Inflammatory macrophage (primary cell): ENCODE results near the gene ARID3C.

Experiments used
- DNase-seq, 2 donors: peaks; one replicate each; pipeline ENCODE4 v3.0.0-alpha.2; 2020 to 2022

Gene ARID3C

DNA sequence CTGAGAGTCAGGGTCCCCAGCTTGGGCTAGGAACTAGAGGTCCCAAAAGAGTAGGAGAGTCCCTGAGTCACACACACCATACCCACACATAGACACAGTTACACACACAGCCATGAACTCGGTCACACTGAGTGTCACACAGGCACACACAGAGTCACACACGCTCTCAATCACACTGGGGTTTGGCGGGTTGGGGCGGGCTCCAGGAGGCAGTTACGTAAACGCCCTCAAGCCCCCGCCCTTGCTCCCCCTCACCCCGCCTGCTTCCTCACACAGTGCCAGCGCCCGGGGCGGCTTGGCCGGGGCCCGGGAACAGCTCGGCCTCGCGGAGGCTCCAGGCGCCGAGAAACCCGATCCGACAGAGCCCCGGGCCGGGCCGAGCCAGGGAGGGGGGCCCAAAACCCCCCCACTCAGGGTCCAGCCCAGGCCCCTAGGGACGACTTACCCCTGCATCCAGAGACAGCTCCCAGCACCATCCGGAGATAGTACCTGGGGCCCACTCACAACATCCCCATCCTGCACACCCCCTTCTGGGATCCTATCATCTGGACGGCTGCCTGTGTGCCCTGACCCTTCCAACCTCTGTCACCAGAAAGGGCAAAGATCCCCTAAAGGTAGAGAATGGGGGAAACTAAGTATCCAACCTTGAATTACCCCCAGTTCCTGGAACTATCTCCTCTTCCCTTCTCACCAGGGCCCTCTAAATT is 35.8 kb downstream of the ARID3C start:
- DNase-seq = peak; percentile 11 to 36

DNA sequence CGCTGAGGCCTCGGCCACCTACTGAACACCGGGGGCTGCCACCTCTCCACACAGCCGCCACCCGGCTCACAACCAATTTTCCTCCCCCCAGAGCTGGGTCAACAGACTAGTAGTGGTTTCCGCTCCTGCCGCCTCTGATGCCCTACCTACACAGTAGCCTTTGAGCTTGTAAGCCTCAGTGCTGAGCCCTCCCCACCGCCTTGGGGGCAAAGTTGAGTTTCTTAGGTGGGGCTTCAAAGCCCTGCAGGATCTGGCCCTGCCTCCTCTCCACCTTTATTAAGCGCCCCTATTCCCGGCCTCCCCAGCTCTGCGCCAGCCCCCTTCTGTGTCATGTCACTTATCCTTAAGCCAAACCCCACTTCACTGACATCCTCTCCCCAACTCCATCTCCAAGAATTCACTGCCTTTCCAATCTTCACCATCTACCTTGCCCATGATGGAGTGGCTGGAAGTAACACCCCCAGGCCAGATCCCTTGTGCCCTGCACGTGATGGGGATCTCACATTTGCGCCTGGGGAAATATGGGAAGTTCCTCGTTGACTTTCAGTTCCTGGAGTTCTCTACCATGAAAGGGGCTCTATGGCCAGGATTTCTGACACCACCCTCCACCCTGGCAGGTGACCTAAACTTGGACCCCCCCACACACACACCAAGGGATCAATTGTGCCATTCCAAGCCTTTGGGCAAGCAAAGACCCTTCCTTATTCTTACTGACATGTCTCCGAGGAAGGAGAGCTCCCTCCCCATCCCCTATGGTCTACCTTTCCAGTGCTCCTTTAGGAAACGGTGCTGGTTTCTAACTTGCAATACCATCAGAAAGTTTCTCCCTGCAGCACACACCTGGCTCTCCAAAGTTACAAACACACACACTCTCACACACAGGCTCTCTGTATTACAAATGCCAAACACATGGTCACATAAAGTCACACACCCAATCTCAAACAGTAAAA is 36.7 kb downstream of the ARID3C start:
- DNase-seq = peak; percentile 13 to 57

DNA sequence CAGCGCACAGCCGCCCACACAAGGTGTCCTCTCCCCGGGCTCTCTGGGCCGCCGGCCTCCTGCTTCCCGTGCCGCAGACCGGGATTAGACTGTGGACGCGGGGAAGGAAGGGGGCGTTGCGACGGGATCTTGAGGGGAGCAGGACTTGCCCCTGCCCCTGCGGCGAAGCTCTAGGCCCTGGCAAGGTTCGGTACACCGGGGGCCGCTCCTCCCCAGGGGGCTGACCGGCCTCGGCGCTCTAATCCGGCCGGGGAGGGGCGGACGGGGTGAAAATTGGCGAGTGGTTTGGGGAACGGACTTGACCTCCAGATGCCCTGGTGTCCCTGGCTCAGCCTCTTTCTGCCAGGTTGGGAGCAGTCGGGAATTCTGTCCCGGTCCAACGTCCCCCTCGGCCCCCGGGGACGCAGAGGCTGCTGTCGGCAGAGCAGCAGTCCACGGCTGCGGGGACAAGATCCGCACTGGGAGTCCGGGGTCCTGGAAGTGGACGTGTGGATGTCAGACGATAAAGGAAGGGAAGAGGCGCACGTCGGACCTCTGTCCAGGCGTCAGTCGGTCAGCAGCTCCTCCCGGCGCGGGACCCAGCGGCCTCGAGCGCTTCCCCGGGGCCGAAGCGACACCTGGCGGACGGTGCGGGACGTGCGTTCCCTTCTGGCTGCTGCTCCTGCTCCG is 37.5 kb downstream of the ARID3C start:
- DNase-seq = peak; percentile 77 to 82

DNA sequence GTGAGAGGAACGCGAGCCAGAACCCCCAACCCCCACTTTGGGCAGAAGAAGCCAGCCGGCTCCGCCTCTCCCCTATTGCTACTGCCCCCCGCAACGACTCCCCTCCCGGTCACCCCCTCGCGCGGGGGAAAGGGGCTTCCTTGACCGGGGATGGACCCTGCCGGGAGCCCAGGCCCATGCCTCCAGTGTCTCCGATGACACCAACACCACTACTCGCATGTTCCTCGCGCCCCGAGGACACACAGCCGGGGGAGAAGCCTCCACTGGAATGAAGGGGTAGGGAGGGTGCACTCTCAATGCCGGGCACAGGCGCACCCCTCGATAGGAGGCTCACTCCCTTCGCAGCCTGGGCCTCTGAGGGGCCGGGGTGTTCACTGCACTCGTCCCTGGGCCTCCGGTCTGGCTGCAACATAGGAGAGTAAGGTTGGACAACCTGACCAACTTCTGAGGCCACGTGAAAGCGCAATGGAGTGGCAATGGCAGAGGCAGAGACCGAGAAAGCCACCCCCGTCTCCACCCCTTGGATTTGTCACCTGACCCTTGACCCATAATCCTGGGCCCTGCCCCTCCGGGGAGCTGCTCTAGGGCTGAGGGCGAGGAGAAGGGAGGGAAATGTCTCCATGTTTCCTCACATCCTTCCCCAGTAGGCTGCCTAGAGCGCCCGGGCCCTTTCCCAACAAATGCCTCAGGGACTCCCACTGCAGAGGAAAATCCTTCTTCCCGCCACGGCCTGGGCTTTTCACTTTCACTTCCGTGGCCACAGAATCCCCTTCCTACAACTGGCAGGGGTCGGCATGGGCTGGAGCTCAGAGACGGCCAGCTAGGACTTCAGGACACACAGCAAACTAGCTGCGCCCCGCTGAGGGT is 38.3 kb downstream of the ARID3C start:
- peak; percentile 20 to 42 for DNase-seq

DNA sequence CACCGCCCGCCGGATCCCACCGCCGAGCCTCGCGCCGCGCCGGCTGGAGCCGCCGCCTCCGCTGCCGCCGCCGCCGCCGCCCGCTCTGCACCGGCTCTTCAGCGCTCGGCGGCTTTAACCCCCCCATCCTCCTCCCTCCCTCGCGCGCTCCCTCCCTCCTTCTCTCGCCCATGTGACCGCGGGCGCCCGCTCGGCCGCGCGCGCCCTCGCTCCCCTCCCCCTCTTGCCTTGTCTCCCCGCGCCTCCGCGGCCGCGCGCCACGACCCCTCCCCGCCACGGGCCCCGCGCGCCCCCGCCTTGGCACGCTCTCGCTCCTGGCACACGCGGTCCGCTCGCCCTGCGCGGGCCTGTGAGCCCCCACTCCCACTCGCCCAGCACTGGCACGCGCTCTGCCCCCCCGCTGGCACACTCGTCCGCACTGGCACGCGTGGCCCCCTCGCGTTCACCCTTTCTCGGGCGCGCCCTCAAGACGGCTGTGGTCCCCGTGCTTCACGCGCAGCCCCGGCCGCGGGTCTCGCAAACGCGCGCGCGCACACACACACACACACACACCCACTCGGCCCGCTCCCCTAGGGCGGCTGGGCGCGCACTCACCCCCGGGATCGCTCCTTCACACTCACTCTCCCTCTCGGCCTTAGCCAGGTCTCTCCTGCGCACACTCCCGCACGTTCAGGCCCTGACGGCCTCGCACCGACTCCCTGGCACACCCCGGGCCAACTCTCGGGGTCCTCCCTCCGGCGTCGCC is 39.1 kb downstream of the ARID3C start, which contains the start of gene CNTFR:
Gene CNTFR (minus strand): TSS at position 89 of the 745 bp plus-strand sequence. CDS start 20,743 bp downstream, outside the sequence.
- DNase-seq = no peak

DNA sequence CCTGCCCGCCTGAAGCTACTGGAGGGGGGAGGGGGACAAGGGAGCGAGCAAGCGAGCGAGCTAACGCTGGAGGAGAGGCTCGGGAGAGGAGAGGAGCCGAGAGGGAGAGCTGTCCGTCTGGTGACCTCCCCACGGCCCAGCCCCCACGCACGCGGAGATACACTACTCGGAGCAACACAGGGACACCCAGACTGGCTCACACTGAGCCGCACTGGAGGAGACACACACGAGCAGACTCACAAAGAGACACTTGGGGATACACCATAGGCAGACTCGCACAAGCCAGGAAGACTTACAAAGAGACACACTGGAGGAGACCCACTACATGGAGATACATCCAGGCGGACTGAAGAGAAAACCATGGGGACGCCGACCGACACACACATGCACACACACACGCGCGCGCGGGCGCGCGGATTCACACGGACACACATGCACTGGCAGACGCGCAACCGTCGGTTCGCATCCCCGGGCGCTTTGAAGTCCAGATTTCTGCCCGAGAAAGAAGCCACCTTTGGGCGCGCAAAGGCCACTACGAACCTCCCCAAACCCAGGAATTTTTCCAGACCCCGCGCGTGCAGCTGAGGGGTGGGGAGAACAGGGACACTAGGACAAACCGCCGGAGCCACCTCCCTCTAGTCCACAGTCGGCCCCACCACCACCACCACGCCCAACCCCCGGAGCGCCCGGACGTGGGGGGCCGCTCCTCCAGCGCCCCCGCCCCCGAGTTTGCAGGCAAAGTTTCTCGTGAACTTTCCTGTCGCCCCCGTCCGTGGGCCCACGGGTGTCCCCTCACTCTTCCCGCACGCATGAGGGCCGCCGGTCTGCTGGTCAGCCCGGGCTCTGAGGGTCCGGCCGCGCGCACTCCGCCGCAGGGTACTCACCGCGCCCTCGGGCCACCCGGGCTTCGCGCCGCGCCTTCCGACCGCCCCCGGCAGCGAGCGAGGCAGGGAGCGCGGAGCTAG is 39.9 kb downstream of the ARID3C start:
- no peak for DNase-seq

DNA sequence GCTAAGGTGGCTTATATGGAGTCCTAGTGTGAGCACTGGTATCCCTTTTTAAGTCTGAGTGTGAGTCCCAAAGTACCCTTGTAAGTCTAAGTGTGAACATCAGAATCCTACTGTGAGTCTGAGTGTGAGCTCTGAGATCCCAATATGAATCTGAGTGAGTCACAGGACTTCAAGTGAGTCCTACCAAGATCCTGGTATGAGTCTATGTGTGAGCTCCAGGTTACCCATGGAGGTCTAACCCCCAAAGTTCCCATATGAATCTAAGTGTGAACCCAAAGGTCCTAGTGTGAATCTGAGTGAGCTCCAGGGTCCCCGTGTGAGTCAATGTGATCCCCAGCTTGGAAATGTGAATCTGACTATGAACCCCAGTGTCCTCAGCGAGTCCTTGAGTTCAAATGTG is 41.6 kb downstream of the ARID3C start:
- DNase-seq = no peak

DNA sequence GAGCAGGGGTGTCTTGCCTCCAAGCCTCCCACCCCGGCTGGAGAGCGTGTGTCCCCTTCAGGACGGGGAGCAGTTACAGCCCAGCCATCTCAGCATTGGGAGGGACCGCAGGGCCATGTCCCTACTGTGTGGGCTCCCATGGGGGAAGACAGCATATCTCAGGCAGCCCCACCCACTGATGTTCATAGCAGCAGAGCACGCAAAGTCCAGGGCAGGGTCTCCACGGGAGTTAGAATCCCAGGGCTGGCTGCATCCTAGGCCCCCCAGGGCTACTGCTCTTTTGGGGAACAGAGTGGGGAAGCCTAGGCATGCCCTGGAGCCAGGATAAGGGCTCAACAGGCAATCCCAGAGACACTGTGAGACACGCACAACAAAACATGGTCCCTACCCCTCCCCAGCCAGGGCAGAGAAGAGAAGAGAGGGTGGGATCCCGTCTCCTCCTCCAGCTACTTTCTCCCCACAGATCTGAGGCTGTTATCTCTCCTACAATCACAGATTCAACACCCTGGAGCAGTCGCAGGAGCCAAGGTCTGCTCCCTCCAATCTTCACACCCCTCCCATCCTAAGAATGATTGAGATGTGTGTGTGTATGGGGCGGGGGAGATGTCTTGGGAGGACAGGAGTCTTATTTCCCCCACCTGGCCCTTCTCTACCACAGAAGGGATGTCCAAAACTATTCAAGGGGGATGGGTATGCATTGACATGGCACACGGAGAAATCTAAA is 42.8 kb downstream of the ARID3C start:
- no peak for DNase-seq

DNA sequence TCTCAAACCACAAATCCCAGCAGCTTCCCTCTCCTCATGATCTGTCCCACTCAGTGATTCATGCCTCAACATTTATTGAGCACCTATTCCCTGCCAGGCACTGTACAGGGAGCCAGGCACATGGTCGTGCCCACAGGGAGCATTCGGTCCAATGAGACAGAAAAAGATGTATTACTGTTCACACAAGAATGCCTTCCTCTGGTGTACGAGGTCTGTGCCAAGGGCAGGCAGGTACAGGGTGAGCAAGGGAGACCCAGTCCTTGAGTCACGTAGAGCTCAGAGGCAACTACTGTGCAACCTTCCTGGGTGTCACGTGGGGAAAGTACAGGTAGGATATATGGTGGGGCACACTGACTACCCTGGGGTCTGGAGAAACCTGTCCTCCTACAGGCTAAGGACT is 43.9 kb downstream of the ARID3C start:
- no peak for DNase-seq

DNA sequence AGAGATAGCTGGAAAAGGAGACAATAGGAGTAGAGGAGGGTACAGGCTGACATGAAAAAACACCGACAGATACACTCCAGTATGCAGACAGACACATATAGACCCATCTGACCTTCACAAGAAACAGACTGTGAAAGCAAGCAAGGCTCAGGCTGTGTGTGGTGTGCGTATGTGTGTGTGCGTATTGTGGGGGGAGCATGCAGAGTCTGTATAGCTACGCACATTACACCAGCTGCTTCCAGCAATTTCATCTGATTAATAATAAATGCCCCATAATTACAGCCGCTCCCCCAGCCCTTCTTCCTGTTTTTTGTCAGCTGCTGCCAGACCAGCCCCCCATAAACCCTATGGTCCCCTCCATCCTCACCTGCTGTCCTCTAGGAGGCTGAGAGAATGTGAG is 46.1 kb downstream of the ARID3C start:
- DNase-seq = no peak

DNA sequence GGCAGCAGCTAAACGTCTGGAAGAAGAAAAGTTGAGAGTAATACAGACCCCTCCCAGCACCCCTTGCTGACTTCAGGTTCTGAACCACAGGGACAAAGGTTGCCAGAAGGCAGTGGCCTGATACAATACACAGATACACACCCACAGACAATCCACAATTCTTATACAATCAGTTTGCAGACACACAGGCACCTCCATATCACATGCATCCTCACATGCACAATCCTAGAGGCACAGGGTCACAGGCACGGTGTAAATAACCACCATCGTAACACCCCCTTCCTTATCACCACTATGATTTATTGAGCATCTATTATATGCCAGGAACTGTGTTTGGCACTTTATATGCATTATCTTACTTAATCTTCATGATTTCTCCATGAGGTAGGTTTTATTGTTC is 47.5 kb downstream of the ARID3C start:
- no peak for DNase-seq

DNA sequence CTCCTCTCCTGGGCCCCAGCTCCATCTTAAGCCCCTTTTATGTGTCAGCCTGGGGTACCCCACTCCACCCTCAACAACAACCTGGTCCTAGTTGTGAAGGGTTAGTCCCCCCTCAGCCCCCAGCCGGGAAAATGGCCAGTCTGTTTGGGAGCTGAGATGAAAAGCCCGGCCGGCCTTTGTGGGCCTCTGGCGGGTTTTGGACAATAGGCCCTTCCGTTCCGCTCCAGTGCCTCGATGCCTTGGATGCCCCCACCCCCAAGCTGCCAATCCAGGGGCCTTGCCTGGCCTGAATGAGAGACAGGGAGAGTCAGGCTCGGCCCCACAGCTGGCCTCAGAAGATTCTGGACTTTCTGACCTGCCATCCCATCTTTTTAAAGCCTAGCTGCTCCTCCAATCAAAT is 48.5 kb downstream of the ARID3C start:
- DNase-seq = no peak

DNA sequence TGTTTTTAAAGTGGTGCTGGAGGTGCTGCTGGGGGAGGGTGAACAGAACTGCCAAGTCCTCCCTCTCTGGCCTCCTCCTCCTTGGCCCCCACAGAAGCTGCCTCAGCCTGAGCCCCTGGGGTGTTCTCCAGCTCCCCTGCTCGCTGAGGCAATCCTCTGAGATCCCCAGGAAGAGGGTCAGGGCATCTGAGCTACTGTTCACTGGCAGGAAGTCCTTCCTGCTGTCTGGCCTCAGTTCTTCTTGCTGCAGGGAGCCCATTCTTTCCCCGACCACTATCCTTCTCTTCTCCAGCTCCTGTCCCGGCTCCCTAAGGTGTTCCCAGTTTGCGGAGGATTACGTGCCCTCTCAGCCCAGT is 49.1 kb downstream of the ARID3C start:
- no peak for DNase-seq

DNA sequence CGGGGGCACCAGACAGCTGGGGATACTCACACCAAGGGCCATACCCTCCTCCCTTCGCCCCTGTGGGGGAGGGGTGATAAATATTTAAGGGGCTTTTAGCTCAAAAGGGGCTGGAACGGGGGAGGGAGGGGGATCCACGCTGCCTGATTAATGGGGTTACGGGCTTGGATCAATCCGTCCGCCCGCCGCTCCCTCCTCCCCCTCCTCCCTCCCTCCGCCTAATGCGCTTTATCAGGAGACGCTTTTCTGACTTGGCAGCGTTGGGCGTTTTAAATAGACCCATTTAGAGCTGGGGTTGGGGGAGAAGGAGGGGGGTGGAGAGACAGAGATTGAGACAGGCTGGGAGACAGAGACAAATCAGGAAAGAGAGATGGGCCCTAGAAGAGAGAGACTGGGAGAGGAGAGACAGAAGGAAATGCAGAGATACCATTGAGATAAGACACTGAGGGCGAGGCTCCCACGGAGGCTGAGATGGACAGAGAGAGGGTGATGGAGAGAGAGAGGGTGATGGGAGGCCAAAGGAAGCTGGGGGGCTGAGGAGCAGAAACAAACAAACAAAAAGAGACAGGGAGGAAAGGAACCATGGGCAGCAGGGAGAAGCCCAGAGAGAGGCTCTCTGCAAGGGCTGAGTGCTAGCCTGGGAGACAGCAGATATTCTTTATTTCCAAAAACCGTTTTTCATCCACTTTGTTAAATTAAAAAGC is 49.6 kb downstream of the ARID3C start:
- DNase-seq = no peak

DNA sequence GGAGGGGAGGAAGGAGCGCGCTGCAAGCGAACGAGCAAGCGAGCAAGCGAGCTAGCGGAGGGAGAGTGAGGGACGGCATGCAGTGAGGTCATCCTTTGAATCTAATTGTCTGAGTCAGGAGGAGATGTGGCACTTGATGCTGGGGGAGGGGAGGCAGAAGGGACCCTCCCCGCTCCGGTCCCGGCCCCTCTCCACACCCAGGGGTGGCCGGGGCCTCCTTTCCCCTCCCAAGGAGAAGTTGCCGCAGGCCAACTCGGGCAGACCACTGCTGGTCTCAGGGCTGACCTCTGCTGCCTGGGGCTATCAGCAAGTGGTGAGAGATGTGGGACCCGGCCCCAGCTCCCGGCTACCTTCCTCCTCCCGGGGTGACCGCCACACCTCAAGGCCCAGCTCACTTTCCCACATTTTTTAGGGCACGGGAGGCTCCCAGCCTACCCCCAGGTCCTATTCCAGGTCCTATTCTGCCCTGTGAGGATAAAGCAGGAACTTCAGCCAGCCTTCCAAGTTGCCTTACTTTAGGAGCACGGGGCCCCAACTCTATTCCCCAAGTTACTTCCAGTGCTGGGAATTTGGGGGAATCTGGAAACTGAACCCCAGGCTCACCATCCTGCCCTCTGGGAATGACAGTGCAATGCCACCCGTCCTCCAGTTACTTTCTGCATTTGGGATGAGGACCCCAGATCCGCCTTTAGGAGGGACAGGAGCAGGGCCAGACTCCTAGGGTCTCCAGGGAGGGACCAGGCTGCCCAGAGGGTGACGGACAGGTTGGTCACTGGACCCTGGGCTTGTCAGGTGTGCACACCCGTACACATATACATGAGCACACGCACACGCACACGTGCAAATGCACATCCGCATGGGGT is 50.4 kb downstream of the ARID3C start:
- no peak for DNase-seq

DNA sequence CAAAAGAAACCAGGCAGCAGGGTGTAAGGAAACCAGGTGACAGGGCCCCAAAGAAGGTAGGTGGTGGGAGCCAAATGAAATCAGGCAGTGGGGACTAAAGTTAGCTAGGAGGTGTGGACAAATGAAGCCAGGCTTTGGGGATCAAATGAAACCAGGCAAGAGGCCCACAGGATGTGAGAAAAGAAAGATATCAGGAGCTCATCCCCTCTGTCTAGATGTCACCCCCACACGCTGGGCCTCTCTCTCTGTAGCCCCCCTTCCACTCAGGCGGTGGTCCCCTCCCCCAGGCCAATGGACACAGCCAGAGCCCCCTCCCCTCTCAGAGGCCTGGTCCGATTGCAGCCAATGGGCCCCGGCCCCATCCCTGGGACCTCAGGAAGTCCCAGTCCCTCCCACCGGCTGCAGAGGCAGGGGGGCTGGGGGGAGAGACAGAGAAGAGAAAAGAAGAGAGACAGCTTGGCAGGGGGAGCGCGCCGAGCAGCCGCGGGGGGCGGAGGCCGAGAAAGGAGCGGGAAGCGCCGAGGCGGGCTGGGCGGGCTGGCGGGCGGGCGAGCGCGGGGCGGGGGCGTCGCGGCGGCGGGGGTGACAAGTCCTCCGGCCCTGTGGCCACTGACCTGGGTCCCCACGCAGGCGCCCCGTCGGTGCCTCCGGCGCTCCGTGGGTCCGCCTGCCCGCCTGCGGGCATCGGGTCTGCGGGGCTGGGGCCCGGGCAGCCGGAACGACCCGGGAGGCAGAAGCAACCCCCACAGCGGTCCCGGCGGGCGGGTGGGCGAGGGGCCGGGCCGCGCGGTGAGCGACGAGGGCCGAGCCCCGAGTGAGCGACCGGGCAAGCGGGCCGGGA is 51.2 kb downstream of the ARID3C start:
- no peak for DNase-seq
